IMR-90 (cell line): ENCODE measurements around the gene SLC39A6. TPM values are rescaled to one million over a fixed set of nuclear protein-coding genes. Genes with fewer than 3 reads are reported as not detected.

Experiments used
- ATAC-seq: fragments of 200-7000 bp; cut with Tn5 transposase; 2 replicates; pipeline ENCODE4 v1.9.1; 2020; ENCODE audit warnings: low read depth, mild to moderate bottlenecking, moderate library complexity
- BruUV-seq: library from RNA; stranded (reverse); fragments of 400-500 nt; replicated peaks from 2 replicates; lab custom pipeline; 2021; lab: Mats Ljungman, UMichigan
- CTCF ChIA-PET: fragments of 300-600 bp; formaldehyde crosslinking; extraction: SDS; loops from one replicate; lab custom pipeline; 2021; ENCODE audit warnings: antibody characterized with exemption; lab: Yijun Ruan, JAX
- POLR2A ChIA-PET: fragments of 300-600 bp; sonication (Branson Sonifier 250); formaldehyde crosslinking; loops from one replicate; lab custom pipeline; 2022; ENCODE audit warnings: antibody characterized with exemption; ENCODE audit not compliant: unreplicated experiment; lab: Charles Lee
- DNase-seq: peaks from one replicate; pipeline ENCODE4 v3.0.0; 2013
- H2AFZ ChIP-seq: replicated peaks from 2 replicates; pipeline ENCODE3; 2013; ENCODE audit warnings: low read length, mild to moderate bottlenecking; ENCODE audit not compliant: poor library complexity
- H2AK5ac ChIP-seq: 2 replicates; pipeline ENCODE4 v1.6.1; 2013; ENCODE audit warnings: low read depth, low read length, inconsistent platforms
- H2AK9ac ChIP-seq: replicated peaks from 2 replicates; pipeline ENCODE3; 2013; ENCODE audit warnings: mild to moderate bottlenecking, low read depth, low read length, moderate library complexity; ENCODE audit not compliant: poor library complexity
- H2BK120ac ChIP-seq: 2 replicates; pipeline ENCODE4 v1.6.1; 2013; ENCODE audit warnings: low read depth, low read length, inconsistent platforms
- H2BK15ac ChIP-seq: 3 replicates; pipeline ENCODE4 v1.6.1; 2013; ENCODE audit warnings: low read depth, low read length, inconsistent platforms
- H2BK20ac ChIP-seq: 2 replicates; pipeline ENCODE4 v1.6.1; 2013; ENCODE audit warnings: low read depth, mild to moderate bottlenecking, inconsistent platforms, low read length, moderate library complexity
- H2BK5ac ChIP-seq: 2 replicates; pipeline ENCODE4 v1.6.1; 2013; ENCODE audit warnings: mild to moderate bottlenecking, low read depth, low read length, inconsistent platforms; ENCODE audit not compliant: poor library complexity, severe bottlenecking
- H3K14ac ChIP-seq: replicated peaks from 2 replicates; pipeline ENCODE4 v1.6.1; 2013; ENCODE audit warnings: low read depth, low read length, inconsistent platforms
- H3K18ac ChIP-seq: 2 replicates; pipeline ENCODE4 v1.6.1; 2013; ENCODE audit warnings: low read depth, low read length, control low read depth
- H3K23ac ChIP-seq: 2 replicates; pipeline ENCODE4 v1.6.1; 2013; ENCODE audit warnings: low read depth, low read length, inconsistent platforms
- H3K27ac ChIP-seq: 2 replicates; pipeline ENCODE4 v1.5.1; 2013; ENCODE audit warnings: mild to moderate bottlenecking, control low read depth, low read length; ENCODE audit not compliant: insufficient read depth
- H3K27me3 ChIP-seq: 2 replicates; pipeline ENCODE4 v1.6.1; 2013; ENCODE audit warnings: low read length; ENCODE audit not compliant: control insufficient read depth, insufficient read depth
- H3K36me3 ChIP-seq: 2 replicates; pipeline ENCODE4 v1.6.1; 2013; ENCODE audit warnings: low read length, mixed read lengths; ENCODE audit not compliant: control insufficient read depth, insufficient read depth
- H3K4ac ChIP-seq: 2 replicates; pipeline ENCODE4 v1.6.1; 2013; ENCODE audit warnings: low read depth, low read length, inconsistent platforms
- H3K4me1 ChIP-seq: 2 replicates; pipeline ENCODE4 v1.6.1; 2013; ENCODE audit warnings: low read length, mixed read lengths; ENCODE audit not compliant: control insufficient read depth, insufficient read depth
- H3K4me2 ChIP-seq: 2 replicates; pipeline ENCODE4 v1.6.1; 2013; ENCODE audit warnings: low read depth, mild to moderate bottlenecking, control low read depth, low read length, moderate library complexity
- H3K4me3 ChIP-seq: 2 replicates; pipeline ENCODE4 v1.5.1; 2013; ENCODE audit warnings: low read depth, mild to moderate bottlenecking, control low read depth, low read length, moderate library complexity; ENCODE audit not compliant: insufficient read depth
- H3K56ac ChIP-seq: 2 replicates; pipeline ENCODE4 v1.6.1; 2013; ENCODE audit warnings: low read length, inconsistent platforms; ENCODE audit not compliant: insufficient read depth; ENCODE audit errors: extremely low read depth
- H3K79me1 ChIP-seq, 2 experiments: 2 replicates each; pipeline ENCODE4 v1.6.1; 2013; ENCODE audit warnings: low read length in 2 of 2, inconsistent platforms in 1 of 2, low read depth in 1 of 2
- H3K9ac ChIP-seq: 2 replicates; pipeline ENCODE4 v1.6.1; 2013; ENCODE audit warnings: low read depth, low read length, control low read depth
- H3K9me1 ChIP-seq: 2 replicates; pipeline ENCODE4 v1.6.1; 2013; ENCODE audit warnings: low read length, inconsistent platforms; ENCODE audit not compliant: insufficient read depth
- H3K9me3 ChIP-seq: 2 replicates; pipeline ENCODE4 v1.6.1; 2013; ENCODE audit warnings: low read length; ENCODE audit not compliant: control insufficient read depth, insufficient read depth
- H4K20me1 ChIP-seq: 2 replicates; pipeline ENCODE4 v1.6.1; 2013; ENCODE audit warnings: low read length, inconsistent platforms; ENCODE audit not compliant: insufficient read depth
- H4K5ac ChIP-seq: 2 replicates; pipeline ENCODE4 v1.6.1; 2013; ENCODE audit warnings: mild to moderate bottlenecking, low read depth, low read length, control low read depth
- H4K8ac ChIP-seq, 2 experiments: 2 replicates each; pipeline ENCODE4 v1.6.1; 2013; ENCODE audit warnings: low read depth in 2 of 2, low read length in 2 of 2, control low read depth in 1 of 2, inconsistent platforms in 1 of 2
- H4K91ac ChIP-seq: 2 replicates; pipeline ENCODE4 v1.6.1; 2013; ENCODE audit warnings: low read depth, low read length, inconsistent platforms; ENCODE audit not compliant: insufficient read depth
- BHLHE40 ChIP-seq: fragments of 150-350 bp; IDR thresholded peaks from 2 replicates; pipeline ENCODE4 v1.6.1; 2016; ENCODE audit warnings: mild to moderate bottlenecking, low read depth, low read length
- SMC3 ChIP-seq: fragments of 150-350 bp; IDR thresholded peaks from 2 replicates; pipeline ENCODE4 v1.6.1; 2016; ENCODE audit warnings: low read depth, mild to moderate bottlenecking, antibody characterized with exemption, low read length, moderate library complexity
- WGBS, 2 experiments: methylation state at CpG; one replicate each; pipeline versions ENCODE4 v1.1.5 to v1.1.7; 2013; ENCODE audit warnings: missing lambda C conversion rate in 2 of 2; ENCODE audit not compliant: insufficient read length in 1 of 2; ENCODE audit errors: extremely low coverage in 2 of 2; 5-methylcytosine and 5-hydroxymethylcytosine counted together
- dilution Hi-C: fragments of 300-500 bp; cut with HindIII; formaldehyde crosslinking; loops from one replicate; pipeline ENCODE4 v1.14.3; 2018; ENCODE audit warnings: low sequenced_read_pairs; ENCODE audit not compliant: unreplicated experiment
- in situ Hi-C: fragments of 300-500 bp; cut with MboI; formaldehyde crosslinking; loops from 3 replicates; pipeline ENCODE4 v1.14.3; 2019; ENCODE audit warnings: low sequenced_read_pairs, inconsistent platforms, mixed read lengths
- intact Hi-C: fragments of 100-400 bp; cut with micrococcal nuclease; formaldehyde crosslinking; loops from 2 replicates; pipeline ENCODE4 v1.10.0; 2022
- polyA plus RNA-seq, 3 experiments: library from polyadenylated mRNA; depleted of rRNA; stranded (reverse); fragments of >200 nt; gene quantifications; 2 replicates each; pipeline ENCODE4 v1.2.3, GENCODE V29; 2012; ENCODE audit warnings: low replicate concordance in 1 of 3
- total RNA-seq: library from RNA; depleted of rRNA; stranded (reverse); fragments of >200 nt; gene quantifications from 2 replicates; pipeline ENCODE4 v1.2.3, GENCODE V29; 2012

SLC39A6 gene
- total and polyA plus RNA-seq, 2 of the 4 experiments (the other 2 are of a cell fraction) = 48.7 to 91.9 TPM

GRCh38 chr18:36155851-36156757 lies 27.0 kb upstream of the SLC39A6 start:
- intact Hi-C loops = no loop called here
- peak overlapping the region in 1 of 2 experiments; percentile 81; a peak in 2 of 4 replicates for H4K8ac ChIP-seq
- H2BK20ac ChIP-seq = peak overlapping the region; percentile 88
- dilution Hi-C loops = no loop called here
- peak overlapping the region; percentile 72; the same call in 1 of the 2 replicates for H3K23ac ChIP-seq
- no peaks in the 10 kb centered on the region for H3K27me3 ChIP-seq
- H3K36me3 ChIP-seq = peaks cover 37% of the 10 kb centered on the region
- peak overlapping the region; percentile 67 for H3K14ac ChIP-seq
- no peak overlapping the region for H2AFZ ChIP-seq
- H3K9me1 ChIP-seq = peaks cover 11% of the 10 kb centered on the region
- peak overlapping the region; percentile 58; the same call in 1 of the 2 replicates for H3K4me2 ChIP-seq
- TF ChIP-seq BHLHE40 (no peak), SMC3 (no peak)
- peaks cover 18 to 45% of the 10 kb centered on the region in 2 experiments; a peak in 3 of 4 replicates for H3K79me1 ChIP-seq
- peak overlapping the region; percentile 92; the same call in 1 of the 2 replicates for H3K18ac ChIP-seq
- no peaks in the 10 kb centered on the region for H4K20me1 ChIP-seq
- in situ Hi-C loops = no loop called here
- H2BK15ac ChIP-seq = peak overlapping the region; percentile 22; the same call in 1 of the 3 replicates
- no peaks in the 10 kb centered on the region for H3K9me3 ChIP-seq
- H2AK5ac ChIP-seq = no peak overlapping the region
- H2AK9ac ChIP-seq = peak overlapping the region; percentile 61
- 0 out of 2 replicates have a peak overlapping the region, but pooled peaks have one; percentile 61 for H3K56ac ChIP-seq
- ChIA-PET POLR2A (no interaction called here), CTCF (interaction anchor here (0.6 kb wide), 1 partner anchor 130 kb away, joined by 3 read pairs; no protein-coding TSS in a partner anchor)
- peak overlapping the region; percentile 66; the same call in 1 of the 2 replicates for H4K5ac ChIP-seq
- H3K4me1 ChIP-seq = peaks cover 25% of the 10 kb centered on the region
- H3K9ac ChIP-seq = no peak overlapping the region
- DNase-seq (peak; percentile 70), ATAC-seq (no peak)
- no peak overlapping the region for H3K27ac ChIP-seq
- peak overlapping the region; percentile 43 for H4K91ac ChIP-seq
- peak overlapping the region; percentile 72 for H2BK120ac ChIP-seq
- 90% methylated on average over 2 of the region's 7 CpGs; no CpG with 5 or more reads in 1 of the 2 experiments for WGBS, 2 experiments
- no peak overlapping the region for H3K4me3 ChIP-seq
- H2BK5ac ChIP-seq = peak overlapping the region; percentile 100
- peak overlapping the region; percentile 78; the same call in 1 of the 2 replicates for H3K4ac ChIP-seq
- no TSS peak for BruUV-seq
